GM12878 (cell line): Measurements from ENCODE around the gene NAALADL2. TPM values are rescaled to one million over a fixed set of nuclear protein-coding genes. Genes with fewer than 3 reads are reported as not detected.

ENCODE experiments used
- ATAC-seq: fragments of 200-7000 bp; cut with Tn5 transposase; 3 replicates; pipeline ENCODE4 v1.9.1; 2020; ENCODE audit warnings: mild to moderate bottlenecking, moderate library complexity
- BruUV-seq: library from RNA; stranded (reverse); fragments of 400-500 nt; replicated peaks from 2 replicates; lab custom pipeline; 2021; lab: Mats Ljungman, UMichigan
- CTCF ChIA-PET: fragments of 300-600 bp; sonication (Branson Sonifier 250); formaldehyde crosslinking; extraction: SDS; loops from one replicate; lab custom pipeline; 2021; ENCODE audit warnings: inconsistent platforms; lab: Yijun Ruan, JAX
- POLR2A ChIA-PET: fragments of 350-600 bp; formaldehyde crosslinking; extraction: SDS; loops from one replicate; lab custom pipeline; 2021; ENCODE audit warnings: inconsistent platforms; lab: Charles Lee
- RAD21 ChIA-PET: fragments of 300-600 bp; sonication (Branson Sonifier 250); formaldehyde crosslinking; loops from one replicate; lab custom pipeline; 2023; ENCODE audit warnings: antibody characterized with exemption; ENCODE audit not compliant: unreplicated experiment; lab: Charles Lee
- SMC1A ChIA-PET: fragments of 300-600 bp; sonication (Branson Sonifier 250); formaldehyde crosslinking; loops from one replicate; lab custom pipeline; 2023; ENCODE audit not compliant: unreplicated experiment, uncharacterized antibody; lab: Charles Lee
- DNase-seq: peaks from one replicate; pipeline ENCODE4 v3.0.0-alpha.2; 2011; ENCODE audit warnings: low read depth, low spot score
- FAIRE-seq: peaks from 3 replicates; lab custom pipeline; 2011; peaks lifted over from hg19 to GRCh38; lab: Jason Lieb, UNC
- H2AFZ ChIP-seq: 2 replicates; pipeline ENCODE4 v1.6.0; 2011; ENCODE audit warnings: low read depth, low read length, control low read depth; ENCODE audit not compliant: control insufficient read depth
- H3K27ac ChIP-seq: 2 replicates; pipeline ENCODE4 v1.5.1; 2011; ENCODE audit warnings: control low read depth; ENCODE audit not compliant: control insufficient read depth, insufficient read depth
- H3K27me3 ChIP-seq, 2 experiments: replicated peaks in 1 of 2; 2 replicates each; pipeline versions ENCODE4 v1.6.0 to v1.6.1; 2011; ENCODE audit warnings: low read length in 1 of 2; ENCODE audit not compliant: control insufficient read depth in 2 of 2, insufficient read depth in 2 of 2
- H3K36me3 ChIP-seq, 2 experiments: 2 replicates each; pipeline ENCODE4 v1.5.1; 2011; ENCODE audit warnings: low read length in 1 of 2; ENCODE audit not compliant: control insufficient read depth in 2 of 2, insufficient read depth in 2 of 2
- H3K4me1 ChIP-seq: 2 replicates; pipeline ENCODE4 v1.6.1; 2011; ENCODE audit warnings: mild to moderate bottlenecking, low read length, moderate library complexity, mixed read lengths; ENCODE audit not compliant: control insufficient read depth, insufficient read depth
- H3K4me2 ChIP-seq: 2 replicates; pipeline ENCODE4 v1.6.0; 2011; ENCODE audit warnings: control low read depth; ENCODE audit not compliant: control insufficient read depth, insufficient read depth
- H3K4me3 ChIP-seq: fragments of 200-600 bp; sonication (generic); 2 replicates; pipeline ENCODE4 v1.5.1; 2016
- H3K79me2 ChIP-seq: 2 replicates; pipeline ENCODE4 v1.6.0; 2011; ENCODE audit warnings: low read length; ENCODE audit not compliant: control insufficient read depth, insufficient read depth
- H3K9ac ChIP-seq: 2 replicates; pipeline ENCODE4 v1.8.0; 2011; ENCODE audit warnings: low read length, control low read depth, mixed read lengths; ENCODE audit not compliant: control insufficient read depth, insufficient read depth
- H3K9me3 ChIP-seq: replicated peaks from 3 replicates; pipeline ENCODE4 v1.5.1; 2011; ENCODE audit warnings: mild to moderate bottlenecking, low read length; ENCODE audit not compliant: control insufficient read depth, insufficient read depth
- H4K20me1 ChIP-seq: 2 replicates; pipeline ENCODE4 v1.6.0; 2011; ENCODE audit not compliant: control insufficient read depth, insufficient read depth
- BACH1 ChIP-seq: fragments of 450-650 bp; IDR thresholded peaks from 2 replicates; pipeline ENCODE4 v1.6.1; 2017; ENCODE audit warnings: mild to moderate bottlenecking, borderline replicate concordance
- CEBPB ChIP-seq, 2 experiments: fragments of 150-350 bp in 1 of 2; IDR thresholded peaks; 2 replicates each; pipeline ENCODE4 v1.6.1; 2012 to 2014; ENCODE audit warnings: low read depth in 2 of 2, low read length in 2 of 2, borderline replicate concordance in 1 of 2, inconsistent platforms in 1 of 2
- E2F8 ChIP-seq: fragments of 450-650 bp; IDR thresholded peaks from 2 replicates; pipeline ENCODE4 v1.6.1; 2018; ENCODE audit warnings: mild to moderate bottlenecking, low read depth, moderate library complexity; ENCODE audit not compliant: partially characterized antibody
- EED ChIP-seq: sonication (generic); IDR thresholded peaks from 2 replicates; pipeline ENCODE4 v1.6.1; 2016; ENCODE audit warnings: antibody characterized with exemption, low read depth
- IRF4 ChIP-seq: IDR thresholded peaks from 2 replicates; pipeline ENCODE4 v1.6.1; 2011; ENCODE audit warnings: low read depth, low read length
- MLLT1 ChIP-seq: fragments of 450-650 bp; IDR thresholded peaks from 2 replicates; pipeline ENCODE4 v1.6.1; 2016; ENCODE audit warnings: mild to moderate bottlenecking
- PAX8 ChIP-seq: fragments of 450-650 bp; IDR thresholded peaks from 2 replicates; pipeline ENCODE4 v1.6.1; 2017; ENCODE audit warnings: mild to moderate bottlenecking, moderate library complexity
- POLR2AphosphoS2 ChIP-seq: IDR thresholded peaks from 2 replicates; pipeline ENCODE4 v1.6.1; 2011; ENCODE audit warnings: low read depth, mild to moderate bottlenecking, low read length, improper control_type of control experiment, moderate library complexity
- RELA ChIP-seq: fragments of 450-650 bp; IDR thresholded peaks from 2 replicates; pipeline ENCODE4 v1.8.0; 2014; ENCODE audit warnings: borderline replicate concordance; ENCODE audit not compliant: partially characterized antibody
- RUNX3 ChIP-seq: IDR thresholded peaks from 2 replicates; pipeline ENCODE4 v1.6.1; 2012; ENCODE audit warnings: low read length, inconsistent platforms
- SKIL ChIP-seq: fragments of 450-650 bp; IDR thresholded peaks from 2 replicates; pipeline ENCODE4 v1.6.1; 2017; ENCODE audit warnings: mild to moderate bottlenecking, low read depth, inconsistent platforms; ENCODE audit not compliant: poor library complexity, severe bottlenecking
- SMAD1 ChIP-seq: fragments of 450-650 bp; IDR thresholded peaks from 2 replicates; pipeline ENCODE4 v1.6.1; 2018; ENCODE audit warnings: mild to moderate bottlenecking, low read depth; ENCODE audit not compliant: partially characterized antibody
- TARDBP ChIP-seq: IDR thresholded peaks from 2 replicates; pipeline ENCODE4 v1.6.1; 2016; ENCODE audit warnings: borderline replicate concordance
- YY1 ChIP-seq: IDR thresholded peaks from 2 replicates; pipeline ENCODE4 v1.6.1; 2011; ENCODE audit warnings: low read depth, mild to moderate bottlenecking, low read length
- ZBTB4 ChIP-seq: fragments of 450-650 bp; formaldehyde crosslinking; IDR thresholded peaks from 2 replicates; pipeline ENCODE4 v1.4.0; 2022; ENCODE audit warnings: mild to moderate bottlenecking, moderate library complexity
- ZNF217 ChIP-seq: fragments of 450-650 bp; IDR thresholded peaks from 2 replicates; pipeline ENCODE4 v1.6.1; 2017; ENCODE audit warnings: antibody characterized with exemption, mild to moderate bottlenecking
- WGBS: methylation state at CpG from one replicate; pipeline ENCODE4 v1.1.6; 2016; ENCODE audit warnings: low lambda C conversion rate; ENCODE audit not compliant: insufficient replicate concordance, insufficient coverage; ENCODE audit errors: missing lambda C conversion rate; 5-methylcytosine and 5-hydroxymethylcytosine counted together
- in situ Hi-C: fragments of 300-500 bp; cut with MboI; formaldehyde crosslinking; loops from 9 replicates; pipeline ENCODE4 v1.14.3; 2018; ENCODE audit warnings: mixed read lengths
- intact Hi-C: fragments of 100-400 bp; cut with micrococcal nuclease; formaldehyde crosslinking; loops from one replicate; pipeline ENCODE4 v1.14.2; 2022; ENCODE audit not compliant: unreplicated experiment
- polyA plus RNA-seq, 11 experiments: library from polyadenylated mRNA; depleted of rRNA in 4 of 11; unstranded in 6 of 11; stranded (reverse) in 5 of 11; fragments of >200 nt; fragmentation: Nextera tagmentation in 4 of 11; fragmentation: Illumina TruSeq in 1 of 11; extraction: Ambion mirVana in 4 of 11; extraction: Trizol in 1 of 11; gene quantifications; 1 replicate in 1 of 11; 2 replicates in 10 of 11; pipeline versions ENCODE4 v1.2.1 to v1.2.3, GENCODE V29; 2011 to 2016; ENCODE audit warnings: inconsistent platforms in 2 of 11, missing spikeins in 2 of 11, low read depth in 1 of 11
- total RNA-seq, 4 experiments: library from RNA; depleted of rRNA in 3 of 4; stranded (reverse); fragments of >200 nt in 3 of 4; fragmentation: Illumina TruSeq in 1 of 4; extraction: Trizol in 1 of 4; gene quantifications; 2 replicates each; pipeline versions ENCODE4 v1.2.1 to v1.2.3, GENCODE V29; 2013 to 2021

NAALADL2 gene
- total and polyA plus RNA-seq, 10 of the 15 experiments (the other 5 are each of a cell fraction or from before 2014, with no cell fraction given): 0.06 to 10.8 (median 0.46) TPM

- DNase-seq (no peak), ATAC-seq (peak; percentile 19), FAIRE-seq (no peak)
- Histone ChIP-seq H3K4me1 (no peaks in the 10 kb centered on the region), H3K36me3 (no peaks in the 10 kb centered on the region), H3K27me3 (no peaks in the 10 kb centered on the region), H3K79me2 (no peaks in the 10 kb centered on the region), H3K9ac (no peak overlapping the region), H3K4me2 (no peak overlapping the region), H3K9me3 (no peaks in the 10 kb centered on the region), H3K4me3 (no peak overlapping the region), H4K20me1 (no peaks in the 10 kb centered on the region), H3K27ac (no peak overlapping the region), H2AFZ (no peak overlapping the region)
- TSS peak; percentile 44 for BruUV-seq
- POLR2A ChIA-PET: no interaction called here
- SMC1A ChIA-PET: no interaction called here
- in situ Hi-C loops: no loop called here
- intact Hi-C loops: no loop called here
- WGBS: 42% methylated on average over 6 of the region's 6 CpGs
- CTCF ChIA-PET: no interaction called here
- RAD21 ChIA-PET: no interaction called here
- TF ChIP-seq YY1: peak; percentile 69; the same call in 1 of the 2 replicates
- TF ChIP-seq SMAD1: no peak
- peak; percentile 81; the same call in 1 of the 2 replicates for TF ChIP-seq POLR2AphosphoS2
- TF ChIP-seq ZNF217: no peak
- TF ChIP-seq BACH1: peak; percentile 22; the same call in 1 of the 2 replicates
- no peak for TF ChIP-seq CEBPB (IDR thresholded peaks at IDR 0.05; ENCODE audit: borderline replicate concordance in 1 of 2, low read depth in 2 of 2, low read length in 2 of 2)
- TF ChIP-seq MLLT1: no peak
- TF ChIP-seq TARDBP: no peak
- TF ChIP-seq RUNX3: 0 out of 2 replicates have a peak, but pooled peaks have one; percentile 4
- TF ChIP-seq PAX8: no peak
- TF ChIP-seq RELA: no peak
- 0 out of 2 replicates have a peak, but pooled peaks have one; percentile 19 for TF ChIP-seq EED
- peak; percentile 49 for TF ChIP-seq E2F8
- TF ChIP-seq SKIL: no peak
- no peak for TF ChIP-seq IRF4
- no peak for TF ChIP-seq ZBTB4 (CRISPR knock-in tag)
These were observed 364.9 kb downstream of the NAALADL2 start for GRCh38 chr3:175224051-175224450.
